Myocyte (in vitro differentiated cells): ENCODE measurements around the gene INPP5A. TPM values are rescaled to one million over a fixed set of nuclear protein-coding genes. Genes with fewer than 3 reads are reported as not detected.
"Not testable (repeated sequence)": the region's sequence is repeated elsewhere in the genome, so short reads cannot be mapped to it uniquely, and the experiment has no call there.

Experiments used
- DNase-seq: peaks from one replicate; pipeline ENCODE4 v3.0.0-alpha.2; 2012; ENCODE audit warnings: low read depth
- total RNA-seq: library from RNA; depleted of rRNA; stranded (reverse); fragments of >200 nt; gene quantifications from 2 replicates; pipeline ENCODE4 v1.2.3, GENCODE V29; 2014

INPP5A gene
- total RNA-seq, 1 donor from 2014 or later, result 48.6 TPM

DNA sequence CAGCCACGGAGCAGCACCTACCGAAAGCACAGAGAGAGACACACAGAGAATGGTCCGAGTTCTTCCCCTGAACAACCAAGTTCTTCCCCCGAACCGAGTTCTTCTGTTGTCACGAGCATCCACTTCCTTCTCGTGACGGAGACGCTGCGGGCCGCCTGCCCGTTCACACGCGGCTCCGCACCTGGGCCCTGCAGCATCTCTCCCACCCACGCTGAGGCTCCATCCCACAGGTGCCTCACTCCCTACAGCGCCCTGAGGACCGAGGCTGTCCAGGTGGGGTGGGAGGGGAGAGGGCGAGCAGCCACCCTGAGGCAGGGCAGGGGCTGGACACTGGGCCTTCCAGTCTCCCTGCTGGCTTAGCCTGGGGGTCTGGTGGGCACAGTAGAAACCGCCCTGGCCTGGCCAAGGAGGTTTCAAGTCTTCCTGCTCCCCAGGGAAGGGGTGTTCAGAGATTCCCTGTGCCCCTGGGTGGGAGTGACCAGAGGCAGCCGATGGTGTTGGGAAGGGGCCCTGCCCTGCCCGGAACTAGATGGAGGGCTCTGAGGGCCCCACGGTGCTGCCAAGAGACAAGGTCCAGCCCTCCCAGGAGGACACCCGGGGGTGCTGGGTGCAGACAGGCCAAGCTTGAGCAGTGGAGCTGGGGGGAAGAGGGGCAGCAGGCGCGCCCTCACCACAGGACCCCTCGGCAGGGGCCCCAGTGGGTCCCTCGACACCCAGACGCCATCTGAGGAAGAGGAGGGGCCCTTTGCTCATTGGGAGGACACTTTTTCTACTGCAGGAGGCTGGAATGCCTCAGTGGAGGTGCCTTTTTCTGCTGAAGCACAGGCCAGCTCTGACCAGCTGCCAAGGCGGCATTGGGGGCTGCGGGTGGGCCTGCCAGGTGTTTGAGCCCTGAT, 253.6 kb downstream of the INPP5A start:
- DNase-seq, result no peak

DNA sequence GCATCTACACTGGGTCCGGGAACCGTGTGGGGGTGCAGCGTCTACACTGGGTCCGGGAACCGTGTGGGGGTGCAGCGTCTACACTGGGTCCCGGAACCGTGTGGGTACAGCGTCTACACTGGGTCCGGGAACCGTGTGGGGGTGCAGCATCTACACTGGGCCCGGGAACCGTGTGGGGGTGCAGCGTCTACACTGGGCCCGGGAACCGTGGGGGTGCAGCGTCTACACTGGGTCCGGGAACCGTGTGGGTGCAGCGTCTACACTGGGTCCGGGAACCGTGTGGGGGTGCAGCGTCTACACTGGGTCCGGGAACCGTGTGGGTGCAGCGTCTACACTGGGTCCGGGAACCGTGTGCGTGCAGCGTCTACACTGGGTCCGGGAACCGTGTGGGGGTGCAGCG, 254.5 kb downstream of the INPP5A start:
- DNase-seq, result not testable (repeated sequence)

DNA sequence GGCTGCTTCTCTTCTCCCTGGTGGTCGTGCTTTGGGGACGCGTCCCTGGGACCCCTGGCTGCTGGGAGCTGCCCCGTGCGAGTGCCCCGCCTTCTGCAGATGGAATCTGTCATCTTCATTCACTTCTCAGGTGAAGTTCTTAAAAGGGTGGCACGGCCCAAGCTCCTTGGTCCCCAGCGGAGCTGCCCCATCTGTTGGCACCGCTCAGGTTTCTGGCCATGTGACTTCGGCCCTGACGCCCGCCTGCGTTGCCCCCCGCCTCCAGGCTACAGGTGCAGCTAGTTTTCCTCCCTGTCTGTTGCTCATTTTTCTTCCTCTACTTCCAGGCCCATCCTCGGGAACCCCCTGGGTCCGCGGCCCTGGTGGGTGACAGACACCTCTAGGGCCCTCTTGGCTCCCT, 255.2 kb downstream of the INPP5A start:
- DNase-seq, result no peak

DNA sequence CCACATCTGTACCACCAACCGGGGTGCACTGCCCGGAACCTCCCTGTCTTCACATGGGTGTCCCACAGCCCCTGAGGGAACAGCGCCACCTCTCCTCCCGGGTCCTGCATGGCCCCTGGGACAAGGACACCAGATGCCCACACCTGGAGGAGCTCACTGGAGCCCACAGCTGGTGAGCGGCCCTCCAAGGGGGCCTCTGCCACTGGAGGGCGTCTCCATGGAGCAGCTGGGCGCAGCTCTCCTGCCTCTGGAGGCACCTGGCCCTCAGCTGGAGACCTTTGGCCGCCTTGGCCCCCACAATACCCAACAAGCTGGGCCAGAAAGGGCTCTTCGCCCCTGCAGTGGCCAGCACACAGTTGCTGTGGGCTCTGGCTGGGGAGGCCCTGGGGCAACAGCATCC, 255.6 kb downstream of the INPP5A start:
- no peak for DNase-seq

DNA sequence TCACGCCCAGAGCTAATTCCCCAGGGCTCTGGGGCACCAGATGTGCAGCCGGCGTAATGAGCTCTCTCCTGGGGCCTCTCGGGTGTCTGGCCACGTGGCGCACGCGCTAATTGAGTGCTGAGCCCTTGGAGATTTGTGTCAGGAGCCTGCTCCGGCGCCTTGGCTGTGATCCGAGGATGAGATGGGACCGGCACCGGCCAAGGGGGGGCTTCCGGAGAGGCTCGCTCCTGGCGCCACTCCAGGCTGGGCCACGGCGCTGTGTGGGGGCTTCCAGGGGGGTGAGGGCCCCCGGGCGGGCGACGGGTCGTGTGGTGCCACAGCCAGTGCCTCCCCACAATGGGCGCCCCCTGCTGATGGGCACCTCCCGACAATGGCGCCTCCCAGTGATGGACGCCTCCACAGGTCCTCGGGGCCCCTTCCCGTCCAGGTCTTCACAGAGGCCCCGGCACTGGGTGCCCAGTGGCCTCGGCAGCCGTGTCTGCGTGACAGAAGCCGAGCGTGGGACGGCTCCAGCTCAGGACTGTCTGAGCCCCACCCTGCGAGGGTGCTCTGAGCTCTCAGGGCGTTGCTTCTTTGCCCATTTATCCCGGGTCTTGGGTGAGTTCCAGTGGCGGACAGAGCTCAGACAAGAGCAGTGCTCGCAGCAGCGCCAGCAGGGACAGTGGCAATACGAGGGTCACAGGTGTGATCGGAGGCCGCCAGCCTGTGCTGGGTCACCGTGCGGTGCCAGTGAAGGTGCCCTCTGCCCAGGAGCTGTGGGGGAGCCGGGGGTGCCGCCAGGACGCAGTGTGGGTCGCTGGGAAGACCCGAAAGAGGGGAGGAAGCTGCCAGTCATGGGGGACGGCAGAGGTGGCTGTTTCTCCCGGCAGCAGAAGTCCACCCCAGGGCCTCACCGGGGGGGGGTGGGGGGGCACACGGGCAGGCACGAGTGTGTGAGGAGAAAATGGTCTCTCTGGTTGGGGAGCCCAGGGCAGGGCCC, 256.6 kb downstream of the INPP5A start:
- DNase-seq, result no peak

DNA sequence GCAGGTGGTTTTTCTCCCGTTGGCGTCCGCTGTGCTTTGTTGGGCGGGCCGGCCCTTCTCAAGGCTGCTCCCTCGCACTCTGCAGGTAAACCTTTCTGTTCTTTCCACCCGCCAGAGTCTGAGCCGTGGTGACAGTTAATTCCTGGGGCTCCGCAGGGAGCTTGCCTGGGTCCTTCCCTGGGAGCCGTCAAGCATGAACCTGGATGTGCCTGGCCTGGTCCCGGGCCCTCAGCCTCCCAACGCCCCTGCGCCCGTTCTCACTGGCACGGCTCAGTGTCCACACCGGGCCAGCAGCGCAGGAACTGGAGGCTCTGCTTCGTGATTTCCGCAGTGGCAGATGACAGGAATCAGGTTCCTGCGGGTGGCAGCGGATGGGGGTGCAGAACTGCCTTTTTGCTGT, 259.3 kb downstream of the INPP5A start:
- no peak for DNase-seq

DNA sequence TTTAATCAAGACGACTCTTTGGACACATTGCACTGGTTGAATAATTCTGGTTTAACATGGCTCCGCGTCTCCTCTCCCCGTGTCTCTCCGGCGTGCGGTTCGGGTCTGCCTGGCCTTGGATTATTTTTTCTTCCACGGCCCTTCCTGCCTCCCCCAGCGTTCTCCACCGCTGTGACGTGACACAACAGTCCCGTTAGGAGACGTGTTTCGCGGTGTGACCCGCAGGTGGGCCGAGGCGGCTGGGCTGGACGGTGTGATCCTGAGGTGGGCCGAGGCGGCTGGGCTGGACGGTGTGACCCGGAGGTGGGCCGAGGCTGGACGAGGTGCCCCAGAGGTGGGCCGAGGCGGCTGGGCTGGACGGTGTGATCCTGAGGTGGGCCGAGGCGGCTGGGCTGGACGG, 260.4 kb downstream of the INPP5A start:
- DNase-seq, result not testable (repeated sequence)

DNA sequence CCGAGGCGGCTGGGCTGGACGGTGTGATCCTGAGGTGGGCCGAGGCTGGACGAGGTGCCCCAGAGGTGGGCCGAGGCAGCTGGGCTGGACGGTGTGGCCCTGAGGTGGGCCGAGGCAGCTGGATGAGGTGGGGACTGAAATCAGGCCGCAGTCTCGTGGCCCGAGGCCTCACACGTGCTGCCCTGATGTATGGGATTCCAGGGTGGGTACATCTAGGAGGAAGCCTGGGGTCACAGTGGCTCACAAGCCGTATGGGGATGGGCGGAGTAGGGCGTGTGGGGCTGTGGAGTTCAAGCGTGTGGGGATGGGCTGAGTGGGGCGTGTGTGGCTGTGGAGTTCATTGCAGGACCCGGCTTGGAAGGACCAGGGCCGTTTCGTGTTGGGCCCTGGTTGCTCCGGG, 260.8 kb downstream of the INPP5A start:
- DNase-seq, result no peak

DNA sequence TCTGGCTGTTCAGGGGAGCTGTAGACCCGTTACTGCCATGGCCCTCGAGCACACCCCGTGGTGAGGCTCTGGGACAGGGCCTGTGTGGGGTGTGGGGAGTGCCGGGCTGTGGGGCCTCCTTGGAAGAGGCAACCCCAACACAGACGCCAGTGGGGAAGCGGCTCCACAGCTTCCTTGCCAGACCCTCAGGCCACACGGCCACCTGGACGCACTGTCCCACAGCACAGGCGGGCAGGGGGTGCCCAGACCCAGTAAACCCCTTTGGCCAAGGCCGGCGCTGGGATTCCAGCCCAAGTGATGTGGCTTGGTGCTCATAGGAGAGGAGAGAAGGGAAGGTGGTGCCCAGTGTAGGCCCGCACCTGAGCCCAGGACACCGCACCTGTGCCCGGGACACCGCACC, 261.3 kb downstream of the INPP5A start:
- no peak for DNase-seq

DNA sequence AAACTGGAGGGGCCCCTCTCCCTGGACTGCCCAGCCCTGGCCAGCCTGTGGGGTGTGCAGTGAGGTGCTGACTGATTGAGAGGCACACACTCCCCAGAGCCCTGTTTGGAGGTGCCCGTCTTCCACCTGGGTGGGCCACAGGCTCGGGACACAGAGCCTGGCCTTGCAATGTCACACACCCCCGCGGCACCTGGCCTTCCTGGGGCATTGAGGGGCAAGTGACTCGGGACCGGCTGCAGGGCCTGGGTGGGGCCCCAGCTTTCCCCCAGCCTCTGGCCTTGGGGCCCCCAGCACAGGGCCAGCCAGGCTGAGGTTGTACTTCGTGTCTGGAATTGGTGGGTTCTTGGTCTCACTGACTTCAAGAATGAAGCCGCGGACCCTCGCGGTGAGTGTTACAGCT, 262.3 kb downstream of the INPP5A start:
- no peak for DNase-seq

DNA sequence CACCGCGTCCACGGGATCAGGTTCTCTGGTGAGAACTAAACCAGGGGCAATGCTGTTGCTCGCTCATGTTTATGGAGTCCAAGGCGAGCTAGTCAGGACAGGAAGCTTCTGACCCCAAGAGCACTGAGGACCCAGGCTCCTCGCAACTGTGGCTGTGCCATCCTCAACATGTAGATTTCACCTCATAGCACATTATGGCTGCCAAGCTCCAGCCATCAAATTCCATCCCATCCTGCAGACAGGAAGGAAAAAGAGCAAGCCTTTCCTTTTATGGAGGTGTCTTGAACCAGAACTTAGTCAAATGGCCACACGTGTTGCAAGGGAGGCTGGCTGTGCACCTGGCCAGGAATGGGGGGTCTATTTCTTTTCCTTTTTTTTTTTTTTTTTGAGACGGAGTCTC, 264.5 kb downstream of the INPP5A start:
- no peak for DNase-seq

DNA sequence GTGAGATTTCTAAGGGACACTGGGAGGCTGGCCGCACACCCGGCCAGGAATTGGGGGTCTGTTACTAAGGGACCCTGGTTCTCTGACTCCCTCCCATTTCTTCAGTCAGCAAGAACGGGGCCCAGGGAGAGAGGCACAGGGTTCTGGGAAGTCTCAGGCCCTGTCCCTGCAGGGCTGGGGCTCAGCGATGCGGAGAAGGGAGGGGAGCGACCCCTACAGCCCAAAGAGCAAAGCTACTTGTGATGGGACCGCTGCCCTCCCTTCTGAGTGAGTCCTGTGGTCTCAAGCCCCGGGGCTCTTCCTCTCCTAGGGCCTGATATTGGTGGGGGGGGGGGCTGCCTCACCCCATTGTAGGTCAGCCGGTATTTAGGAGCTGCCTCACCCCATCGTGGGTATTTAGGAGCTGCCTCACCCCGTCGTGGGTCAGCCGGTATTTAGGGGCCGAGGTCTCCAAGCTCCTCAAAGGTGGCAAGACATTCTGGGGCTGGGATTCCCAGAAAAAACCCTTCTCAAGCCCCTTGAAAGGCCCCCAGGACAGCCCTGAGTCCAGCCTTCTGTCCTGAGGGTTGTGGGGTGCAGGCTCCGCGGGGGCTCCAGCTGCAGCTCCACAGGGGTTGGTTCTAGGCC, 265.2 kb downstream of the INPP5A start:
- DNase-seq, result no peak

DNA sequence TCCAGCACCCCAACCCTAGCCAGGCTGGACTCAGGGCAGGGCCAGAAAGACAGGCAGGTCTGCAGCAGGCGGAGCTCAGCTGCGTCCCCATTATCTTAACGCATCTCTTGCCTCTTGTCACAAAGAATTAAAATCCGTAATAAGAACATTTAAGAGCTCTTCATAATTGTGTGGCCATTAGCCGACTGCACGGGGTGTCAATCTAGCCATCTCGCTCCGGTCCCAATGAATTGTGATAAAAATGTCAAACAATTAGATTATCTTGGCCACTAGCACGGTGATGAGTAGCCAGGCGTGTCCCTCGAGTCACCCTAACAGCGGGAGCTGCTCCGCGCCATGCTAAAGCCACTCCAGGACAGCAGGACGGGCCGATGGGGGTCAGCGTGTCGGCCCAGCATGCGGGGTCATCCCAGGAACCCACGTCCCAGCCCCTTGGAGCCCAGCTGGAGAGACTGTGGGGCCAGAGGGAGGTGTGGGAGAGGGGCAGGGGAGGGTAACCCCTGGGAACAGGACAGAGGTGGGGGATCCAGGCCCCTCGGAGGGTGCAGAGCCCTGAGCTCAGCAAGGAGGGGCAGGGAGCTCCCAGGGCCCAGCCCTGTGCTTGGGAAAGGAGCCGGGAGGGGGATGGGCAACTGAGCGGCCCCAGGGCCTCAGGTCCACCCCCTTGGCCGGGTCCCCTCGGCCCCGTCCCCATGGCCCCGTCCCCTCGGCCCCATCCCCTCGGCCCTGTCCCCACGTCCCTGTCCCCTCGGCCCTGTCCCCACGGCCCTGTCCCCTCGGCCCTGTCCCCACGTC, 266.0 kb downstream of the INPP5A start:
- no peak for DNase-seq

DNA sequence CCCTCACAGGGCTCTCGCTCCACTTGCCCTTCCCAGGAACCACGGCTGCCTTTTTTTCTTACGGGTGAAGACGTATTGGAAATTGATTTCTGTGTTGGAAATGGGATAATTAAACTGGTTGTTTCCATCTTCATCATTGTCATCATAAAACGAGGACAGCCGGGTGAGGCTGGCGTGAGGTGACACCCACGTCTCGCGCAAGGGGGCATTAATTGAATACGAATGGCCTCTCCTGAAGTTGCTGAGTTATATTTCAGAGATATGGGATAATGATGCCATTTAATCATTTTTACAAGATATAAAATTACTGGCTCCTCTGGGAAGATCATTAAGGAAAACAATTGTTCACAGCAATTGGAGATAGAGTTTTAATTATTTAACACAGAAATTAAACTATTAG, 266.7 kb downstream of the INPP5A start:
- no peak for DNase-seq

DNA sequence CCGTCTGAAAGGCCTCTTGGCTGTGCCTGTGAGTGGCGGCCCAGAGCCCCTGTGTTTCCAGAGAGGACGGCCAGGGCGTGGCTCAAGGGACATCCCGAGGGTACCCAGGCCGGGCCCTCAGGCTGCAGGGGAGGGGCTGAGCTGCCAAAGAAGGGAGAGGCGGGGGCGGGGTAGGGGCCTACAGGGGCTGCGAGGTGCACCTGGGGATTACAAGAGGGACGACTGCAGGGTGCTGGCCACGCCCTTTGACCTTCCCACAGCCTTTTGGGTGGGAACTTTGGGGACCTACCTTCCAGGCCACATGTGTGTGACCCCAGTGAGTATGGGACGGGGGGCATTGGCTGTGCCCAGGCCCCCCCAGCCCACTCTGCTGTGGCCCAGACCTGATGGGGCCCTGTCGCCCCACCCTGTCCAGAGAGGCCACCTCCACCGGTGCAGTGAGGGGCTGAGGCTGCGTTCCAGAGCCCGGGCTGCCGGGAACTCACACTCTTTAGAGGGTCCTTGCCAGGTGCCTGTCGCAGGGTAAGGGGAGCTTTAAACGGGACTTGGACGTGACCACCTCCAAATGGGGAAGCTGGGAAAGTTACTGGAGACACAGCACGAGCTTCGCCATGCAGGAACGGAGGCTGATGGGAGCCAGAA, 267.3 kb downstream of the INPP5A start:
- DNase-seq, result no peak

DNA sequence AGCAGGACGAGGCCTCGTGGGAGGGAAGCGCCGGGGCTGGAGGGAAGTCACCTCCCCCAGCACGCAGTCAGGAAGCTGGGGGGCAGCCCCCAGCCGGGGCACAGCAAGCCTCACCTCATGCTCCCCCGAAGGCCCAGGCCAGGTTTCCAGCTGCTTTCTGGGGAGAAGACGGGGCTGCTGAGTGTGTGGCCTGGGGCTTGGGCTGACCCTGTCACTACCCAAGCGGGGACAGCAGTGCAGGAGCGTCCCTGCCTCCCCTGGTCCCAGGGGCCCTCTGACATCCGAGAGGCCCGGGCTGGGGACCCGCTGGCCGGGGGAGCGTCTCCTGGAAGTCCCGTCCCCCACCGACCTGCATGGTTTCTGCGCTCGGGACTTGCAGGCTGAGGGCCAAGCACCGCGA, 268.0 kb downstream of the INPP5A start:
- no peak for DNase-seq

DNA sequence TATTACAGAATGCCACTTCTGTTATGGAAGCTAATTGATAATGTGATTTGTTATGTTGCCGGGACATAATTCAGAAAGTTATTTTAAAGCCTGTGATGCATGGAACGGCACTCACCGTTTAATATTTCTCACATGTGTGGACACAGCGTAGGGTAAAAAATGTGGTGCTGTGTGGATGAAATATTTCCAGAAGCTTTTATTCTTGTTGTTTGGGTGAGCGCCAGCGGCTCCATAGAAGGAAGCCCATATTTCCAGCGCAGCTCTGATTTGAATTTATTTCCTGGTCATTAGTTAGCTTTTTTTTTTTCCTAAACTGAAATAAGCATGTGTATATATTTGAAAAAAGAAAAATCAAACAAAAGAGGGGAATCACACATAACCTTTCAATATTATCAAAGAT, 268.5 kb downstream of the INPP5A start:
- DNase-seq, result no peak

DNA sequence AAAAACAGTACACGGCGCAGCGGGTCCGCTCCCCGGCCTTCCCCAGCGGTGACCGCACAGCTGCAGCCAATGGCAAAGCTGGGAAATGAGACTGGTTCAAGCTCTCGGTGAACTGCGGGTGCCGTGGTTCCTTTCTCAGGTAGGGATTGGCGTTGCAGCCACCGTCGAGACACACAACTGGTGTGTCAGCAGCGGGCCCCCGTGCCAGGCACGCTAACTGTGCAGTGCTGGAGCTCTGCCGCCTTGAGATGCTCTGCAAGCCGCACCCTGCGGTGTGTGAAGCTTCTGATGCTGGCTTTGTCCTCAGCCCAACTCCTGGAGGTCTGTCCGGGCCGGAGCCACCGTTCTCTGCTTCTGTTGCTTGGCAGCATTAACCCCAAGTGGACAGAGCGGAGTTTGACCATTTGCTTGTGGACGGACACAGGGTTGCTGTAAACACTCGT, 269.0 kb downstream of the INPP5A start:
- no peak for DNase-seq

DNA sequence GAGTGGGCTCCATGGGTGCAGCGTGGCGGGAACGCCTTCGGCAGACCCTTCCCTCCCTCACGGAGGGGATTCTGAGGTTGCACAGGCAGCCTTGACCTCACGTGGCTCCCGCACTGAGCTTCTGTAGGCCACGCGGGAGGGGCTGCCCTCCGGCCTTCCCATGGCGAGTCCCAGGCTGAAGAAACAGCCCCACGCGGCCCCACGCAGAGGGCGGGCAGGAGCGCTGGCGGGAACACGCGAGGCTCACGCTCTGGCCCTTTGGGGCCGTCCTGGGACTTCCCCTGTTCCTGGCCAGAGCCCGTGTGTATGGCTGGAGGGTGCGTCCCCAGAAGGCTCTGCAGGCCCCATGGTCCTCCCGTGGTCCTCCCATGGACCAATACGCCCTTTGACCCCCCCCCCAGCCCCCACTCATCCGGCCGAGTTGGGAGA, 270.0 kb downstream of the INPP5A start:
- DNase-seq, result no peak
